ENCODE data around the gene TUBB2B.

DNA sequence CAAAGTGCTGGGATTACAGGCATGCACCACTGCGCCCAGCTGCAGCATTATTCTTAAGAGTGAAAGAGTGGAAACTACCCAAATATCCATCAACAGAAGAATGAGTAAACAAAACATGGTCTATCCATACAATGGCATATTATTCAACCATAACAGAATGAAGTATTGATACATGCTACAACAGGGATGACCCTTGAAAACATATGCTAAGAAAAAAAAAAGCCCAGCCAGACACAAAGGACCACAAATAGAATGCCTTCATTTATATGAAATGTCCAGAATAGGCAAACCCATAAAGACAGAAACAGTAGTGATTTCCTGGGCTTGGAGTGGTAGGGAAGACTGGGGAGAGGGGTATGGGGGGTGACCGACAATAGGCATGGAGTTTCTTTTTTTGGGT lies 7.1 kb downstream of the TUBB2B start:
- TF ChIP-seq, protein P1, sequence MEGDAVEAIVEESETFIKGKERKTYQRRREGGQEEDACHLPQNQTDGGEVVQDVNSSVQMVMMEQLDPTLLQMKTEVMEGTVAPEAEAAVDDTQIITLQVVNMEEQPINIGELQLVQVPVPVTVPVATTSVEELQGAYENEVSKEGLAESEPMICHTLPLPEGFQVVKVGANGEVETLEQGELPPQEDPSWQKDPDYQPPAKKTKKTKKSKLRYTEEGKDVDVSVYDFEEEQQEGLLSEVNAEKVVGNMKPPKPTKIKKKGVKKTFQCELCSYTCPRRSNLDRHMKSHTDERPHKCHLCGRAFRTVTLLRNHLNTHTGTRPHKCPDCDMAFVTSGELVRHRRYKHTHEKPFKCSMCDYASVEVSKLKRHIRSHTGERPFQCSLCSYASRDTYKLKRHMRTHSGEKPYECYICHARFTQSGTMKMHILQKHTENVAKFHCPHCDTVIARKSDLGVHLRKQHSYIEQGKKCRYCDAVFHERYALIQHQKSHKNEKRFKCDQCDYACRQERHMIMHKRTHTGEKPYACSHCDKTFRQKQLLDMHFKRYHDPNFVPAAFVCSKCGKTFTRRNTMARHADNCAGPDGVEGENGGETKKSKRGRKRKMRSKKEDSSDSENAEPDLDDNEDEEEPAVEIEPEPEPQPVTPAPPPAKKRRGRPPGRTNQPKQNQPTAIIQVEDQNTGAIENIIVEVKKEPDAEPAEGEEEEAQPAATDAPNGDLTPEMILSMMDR (IDR thresholded peaks at IDR 0.05; ENCODE audit: extremely low read depth in 1 of 2, insufficient read depth in 1 of 2, low read depth in 1 of 2, low read length in 2 of 2) = no peak
- TF ChIP-seq, protein P2, sequence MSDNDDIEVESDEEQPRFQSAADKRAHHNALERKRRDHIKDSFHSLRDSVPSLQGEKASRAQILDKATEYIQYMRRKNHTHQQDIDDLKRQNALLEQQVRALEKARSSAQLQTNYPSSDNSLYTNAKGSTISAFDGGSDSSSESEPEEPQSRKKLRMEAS (IDR thresholded peaks at IDR 0.05; ENCODE audit: insufficient read depth, insufficient read length) = no peak
